ENCODE measurements around the gene GLMP.

The GLMP gene

DNA sequence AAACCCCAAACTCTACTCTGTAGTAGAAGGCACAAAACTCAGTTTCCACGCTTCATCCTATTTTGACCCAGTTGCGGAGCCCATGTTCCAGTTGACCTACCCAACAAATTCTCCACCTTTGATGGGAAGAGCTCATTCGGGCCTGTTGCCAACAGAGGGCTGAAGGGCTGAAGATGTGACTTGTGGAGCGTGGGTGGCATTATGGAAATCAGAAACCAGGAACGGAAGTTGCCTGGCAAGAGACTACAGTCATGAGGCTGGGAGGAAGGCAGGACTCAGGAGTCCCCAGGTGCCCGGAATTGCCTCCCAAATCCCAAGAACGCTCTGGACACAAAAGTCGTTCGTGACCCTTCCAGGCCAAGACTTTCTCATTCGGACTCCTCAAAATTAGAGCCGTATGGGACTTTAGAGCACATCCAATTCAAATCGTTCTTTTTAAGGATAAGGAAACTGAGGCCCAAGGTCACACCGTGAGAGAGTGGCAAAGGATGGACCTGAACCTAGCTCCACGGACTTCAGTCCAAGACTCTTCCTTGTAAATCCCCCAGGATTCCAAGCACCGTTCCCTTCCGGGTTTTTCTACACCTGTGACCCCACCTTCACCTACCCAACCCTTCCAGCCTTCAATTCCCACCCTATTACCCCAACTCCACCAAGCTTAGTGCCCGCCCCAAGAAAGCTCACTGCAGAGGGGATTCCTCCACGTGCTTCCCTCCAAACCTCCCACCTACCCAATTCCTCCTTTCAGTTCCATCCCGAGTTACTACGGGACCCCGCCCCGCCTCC is 13.6 kb downstream of the GLMP start:
- TF ChIP-seq, protein P1, sequence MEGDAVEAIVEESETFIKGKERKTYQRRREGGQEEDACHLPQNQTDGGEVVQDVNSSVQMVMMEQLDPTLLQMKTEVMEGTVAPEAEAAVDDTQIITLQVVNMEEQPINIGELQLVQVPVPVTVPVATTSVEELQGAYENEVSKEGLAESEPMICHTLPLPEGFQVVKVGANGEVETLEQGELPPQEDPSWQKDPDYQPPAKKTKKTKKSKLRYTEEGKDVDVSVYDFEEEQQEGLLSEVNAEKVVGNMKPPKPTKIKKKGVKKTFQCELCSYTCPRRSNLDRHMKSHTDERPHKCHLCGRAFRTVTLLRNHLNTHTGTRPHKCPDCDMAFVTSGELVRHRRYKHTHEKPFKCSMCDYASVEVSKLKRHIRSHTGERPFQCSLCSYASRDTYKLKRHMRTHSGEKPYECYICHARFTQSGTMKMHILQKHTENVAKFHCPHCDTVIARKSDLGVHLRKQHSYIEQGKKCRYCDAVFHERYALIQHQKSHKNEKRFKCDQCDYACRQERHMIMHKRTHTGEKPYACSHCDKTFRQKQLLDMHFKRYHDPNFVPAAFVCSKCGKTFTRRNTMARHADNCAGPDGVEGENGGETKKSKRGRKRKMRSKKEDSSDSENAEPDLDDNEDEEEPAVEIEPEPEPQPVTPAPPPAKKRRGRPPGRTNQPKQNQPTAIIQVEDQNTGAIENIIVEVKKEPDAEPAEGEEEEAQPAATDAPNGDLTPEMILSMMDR (IDR thresholded peaks at IDR 0.05; ENCODE audit: insufficient read depth, low read depth, low read length, missing control alignments) = no peak
- peak overlapping the region; percentile 76 for H3K4me3 ChIP-seq (ENCODE audit: low read depth, low read length)
- peak; percentile 48 for DNase-seq (ENCODE audit: low read depth)

DNA sequence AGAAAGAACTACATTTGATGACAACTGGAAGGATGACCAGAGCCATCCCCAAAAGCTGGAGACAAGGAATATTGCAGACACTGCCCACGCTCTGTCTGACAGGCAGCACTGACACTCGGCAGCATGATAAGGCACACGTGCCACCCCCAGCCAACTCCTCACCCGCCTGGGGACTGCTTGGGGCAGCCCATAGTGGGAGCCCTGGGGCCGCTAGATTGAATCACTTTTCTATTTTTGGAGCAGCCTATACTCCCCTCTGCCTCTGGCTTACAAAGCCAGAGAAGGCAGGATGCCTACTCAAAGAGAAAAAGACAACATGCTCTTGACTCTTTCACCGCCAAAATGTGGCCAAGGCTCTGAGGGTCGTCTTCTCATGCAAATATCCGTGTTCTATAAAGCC is 14.2 kb downstream of the GLMP start:
- H3K4me3 ChIP-seq (ENCODE audit: low read depth, low read length) = peak overlapping the region; percentile 76
- TF ChIP-seq, protein P1 (IDR thresholded peaks at IDR 0.05; ENCODE audit: insufficient read depth, low read depth, low read length, missing control alignments) = peak; percentile 4
- peak; percentile 75 for DNase-seq (ENCODE audit: low read depth)

DNA sequence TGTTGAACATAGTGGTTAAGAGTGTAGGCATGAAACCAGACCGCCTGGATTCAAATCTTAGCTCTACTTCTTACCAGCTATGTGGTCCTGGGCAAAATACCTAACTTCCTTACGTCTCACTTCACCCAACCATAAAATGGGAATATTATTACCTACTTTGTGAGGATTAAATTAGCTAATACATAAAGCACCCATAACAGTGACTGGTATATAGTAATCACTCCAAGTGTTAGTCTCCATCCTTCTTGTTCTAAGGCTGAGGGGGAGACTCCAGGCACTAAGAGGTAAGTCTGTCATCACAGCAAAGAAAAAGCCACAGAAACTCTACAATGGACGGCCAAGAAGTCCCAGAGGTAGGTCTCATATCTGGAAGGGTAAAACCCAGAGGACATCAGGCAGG is 15.6 kb downstream of the GLMP start:
- TF ChIP-seq, protein P1 (IDR thresholded peaks at IDR 0.05; ENCODE audit: insufficient read depth, low read depth, low read length, missing control alignments) = no peak
- DNase-seq (ENCODE audit: low read depth) = no peak
- H3K4me3 ChIP-seq (ENCODE audit: low read depth, low read length) = no peak overlapping the region

DNA sequence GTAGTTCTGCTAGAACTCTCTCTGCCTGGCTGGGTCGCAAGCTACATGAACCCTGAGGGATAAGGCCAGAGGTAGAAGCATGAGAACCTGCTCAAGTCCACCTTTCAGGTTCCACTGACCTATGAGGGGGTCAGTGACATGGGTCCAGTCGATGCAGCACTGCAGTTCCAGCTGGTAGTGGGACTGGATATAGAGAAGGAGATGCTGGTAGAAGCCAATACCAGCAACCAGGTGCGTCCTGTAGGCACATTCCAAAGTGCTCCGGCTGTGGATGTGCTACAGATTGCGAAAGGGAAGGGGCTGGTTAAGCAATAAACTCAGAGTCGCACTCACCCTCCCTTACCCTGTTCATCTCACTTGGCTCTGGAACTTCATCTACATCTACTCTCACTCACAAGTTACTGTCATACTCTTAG is 18.5 kb downstream of the GLMP start:
- TF ChIP-seq, protein P1 (IDR thresholded peaks at IDR 0.05; ENCODE audit: insufficient read depth, low read depth, low read length, missing control alignments) = no peak
- no peak for DNase-seq (ENCODE audit: low read depth)
- H3K4me3 ChIP-seq (ENCODE audit: low read depth, low read length) = no peak overlapping the region

DNA sequence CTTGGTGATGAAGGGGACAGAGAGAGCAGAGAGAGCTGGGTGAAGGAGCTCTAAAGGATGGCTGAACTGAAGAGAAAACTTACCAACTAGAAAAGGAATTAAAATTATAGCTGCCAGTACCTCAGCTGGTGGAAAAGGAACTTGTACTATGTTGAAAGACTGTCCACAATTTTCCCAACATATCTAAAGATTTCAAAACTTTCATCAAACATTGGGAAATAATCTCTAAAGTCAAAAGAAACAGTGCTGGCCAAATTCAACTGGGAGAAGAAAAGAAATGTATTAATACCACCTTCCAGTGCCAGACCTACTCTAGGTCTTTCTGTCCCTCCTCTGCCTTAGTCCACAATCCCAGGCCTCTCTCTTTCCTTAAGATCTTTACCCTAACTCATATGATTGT is 18.9 kb downstream of the GLMP start:
- no peak for DNase-seq (ENCODE audit: low read depth)
- TF ChIP-seq, protein P1 (IDR thresholded peaks at IDR 0.05; ENCODE audit: insufficient read depth, low read depth, low read length, missing control alignments) = no peak
- H3K4me3 ChIP-seq (ENCODE audit: low read depth, low read length) = no peak overlapping the region

DNA sequence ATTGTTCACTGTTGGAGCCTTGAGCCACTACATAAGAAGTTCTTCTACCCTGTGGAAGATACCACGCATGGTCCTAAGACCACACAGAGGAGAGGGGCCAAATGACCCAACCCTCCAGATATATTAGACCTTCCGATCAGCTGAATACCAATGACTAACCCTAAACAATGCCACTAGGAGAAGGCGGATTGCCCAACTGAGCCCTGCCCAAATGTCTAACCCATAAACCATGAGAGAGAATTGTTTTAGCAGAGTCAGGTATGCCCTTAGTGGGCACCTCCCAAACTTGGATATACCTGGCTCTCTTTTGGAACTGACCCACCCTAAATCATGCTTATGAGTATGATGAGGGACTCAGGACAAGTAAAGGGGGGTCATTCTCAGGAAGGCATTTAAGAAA is 25.2 kb downstream of the GLMP start:
- DNase-seq (ENCODE audit: low read depth) = no peak
- TF ChIP-seq, protein P1 (IDR thresholded peaks at IDR 0.05; ENCODE audit: insufficient read depth, low read depth, low read length, missing control alignments) = no peak

DNA sequence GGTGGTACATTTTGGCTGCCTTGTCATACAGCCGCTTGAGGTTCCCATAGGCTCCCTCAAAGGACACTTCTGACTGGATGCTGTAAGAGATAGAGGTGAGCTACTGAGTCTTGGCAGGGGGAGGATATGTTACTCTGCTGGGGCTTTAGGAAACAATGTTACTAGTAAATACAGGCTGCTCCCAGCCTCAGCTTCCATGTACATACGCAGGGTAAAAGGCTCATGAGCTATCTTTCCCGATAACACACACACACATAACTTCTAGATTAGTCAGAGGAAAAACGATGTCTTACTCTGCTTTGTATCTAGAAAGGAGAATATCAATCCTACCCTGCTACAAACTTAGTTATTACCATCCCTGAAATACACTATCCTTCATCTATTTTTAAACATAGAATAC is 27.1 kb downstream of the GLMP start:
- no peak for DNase-seq (ENCODE audit: low read depth)
- TF ChIP-seq, protein P1 (IDR thresholded peaks at IDR 0.05; ENCODE audit: insufficient read depth, low read depth, low read length, missing control alignments) = no peak

More for the DNA sequence above, 25.2 kb downstream of the GLMP start:
- H3K4me3 ChIP-seq (ENCODE audit: low read depth, low read length) = no peak overlapping the region

More for the DNA sequence above, 27.1 kb downstream of the GLMP start:
- no peak overlapping the region for H3K4me3 ChIP-seq (ENCODE audit: low read depth, low read length)
